HCT116 (cell line): Measurements from ENCODE around the gene C10orf88. TPM values are rescaled to one million over a fixed set of nuclear protein-coding genes. Genes with fewer than 3 reads are reported as not detected.

ENCODE experiments used
- ATAC-seq: fragments of 200-7000 bp; cut with Tn5 transposase; 2 replicates; pipeline ENCODE4 v1.9.1; 2020; ENCODE audit warnings: mild to moderate bottlenecking, moderate library complexity
- BruUV-seq: library from RNA; stranded (reverse); fragments of 400-500 nt; replicated peaks from 2 replicates; lab custom pipeline; 2021; lab: Mats Ljungman, UMichigan
- CTCF ChIA-PET: fragments of 300-600 bp; sonication (Branson Sonifier 250); formaldehyde crosslinking; loops from one replicate; lab custom pipeline; 2021; ENCODE audit warnings: antibody characterized with exemption; lab: Charles Lee
- POLR2A ChIA-PET: fragments of 300-600, 350-600 bp; sonication (Branson Sonifier 250); formaldehyde crosslinking; loops from one replicate; lab custom pipeline; 2021; ENCODE audit warnings: antibody characterized with exemption; lab: Charles Lee
- RAD21 ChIA-PET, 2 experiments: fragments of 300-600 bp; sonication (Branson Sonifier 250); formaldehyde crosslinking; loops; one replicate each; lab custom pipeline; 2023; ENCODE audit warnings: low total read pairs in 2 of 2; ENCODE audit not compliant: uncharacterized antibody in 2 of 2, unreplicated experiment in 2 of 2, low non-redundant PET in 1 of 2; lab: Charles Lee
- DNase-seq: peaks from one replicate; pipeline ENCODE4 v3.0.0-alpha.2; 2010; ENCODE audit warnings: low read depth, low spot score
- H2AFZ ChIP-seq: fragments of 200-600 bp; shearing (Covaris generic), sonication (generic); 2 replicates; pipeline ENCODE4 v1.6.1; 2017; ENCODE audit warnings: low read depth, mixed run types, mixed read lengths, antibody characterized with exemption, low read length; ENCODE audit not compliant: poor library complexity, severe bottlenecking
- H3K27ac ChIP-seq: 2 replicates; pipeline ENCODE4 v1.5.1; 2012; ENCODE audit warnings: low read depth, low read length
- H3K27me3 ChIP-seq: fragments of 200-600 bp; sonication (generic); 2 replicates; pipeline ENCODE4 v1.6.1; 2016; ENCODE audit warnings: mixed run types, low read length, mixed read lengths; ENCODE audit not compliant: insufficient read depth
- H3K36me3 ChIP-seq, 2 experiments: fragments of 200-500 bp in 1 of 2; fragments of 200-600 bp in 1 of 2; sonication (Bioruptor generic) in 1 of 2; sonication (generic) in 1 of 2; 2 replicates each; pipeline versions ENCODE4 v1.5.1 to v1.6.1; 2014 to 2016; ENCODE audit warnings: low read length in 2 of 2, inconsistent platforms in 1 of 2, mixed read lengths in 1 of 2, mixed run types in 1 of 2; ENCODE audit not compliant: insufficient read depth in 2 of 2, control insufficient read depth in 1 of 2
- H3K4me1 ChIP-seq, 2 experiments: fragments of 200-600 bp in 1 of 2; sonication (generic) in 1 of 2; 2 replicates each; pipeline versions ENCODE4 v1.5.1 to v1.6.1; 2012 to 2017; ENCODE audit warnings: low read length in 2 of 2, inconsistent platforms in 1 of 2, mild to moderate bottlenecking in 1 of 2, mixed read lengths in 1 of 2, mixed run types in 1 of 2, moderate library complexity in 1 of 2; ENCODE audit not compliant: insufficient read depth in 2 of 2, control insufficient read depth in 1 of 2
- H3K4me2 ChIP-seq: fragments of 200-600 bp; sonication (generic); 2 replicates; pipeline ENCODE4 v1.6.1; 2017; ENCODE audit warnings: mixed run types, low read length, mixed read lengths
- H3K4me3 ChIP-seq, 2 experiments: fragments of 200-600 bp in 1 of 2; sonication (generic) in 1 of 2; replicated peaks in 1 of 2; 2 replicates each; pipeline ENCODE4 v1.5.1; 2011 to 2016; ENCODE audit warnings: low read length in 2 of 2, control low read depth in 1 of 2, low read depth in 1 of 2, mild to moderate bottlenecking in 1 of 2, mixed read lengths in 1 of 2, mixed run types in 1 of 2
- H3K79me2 ChIP-seq: fragments of 200-600 bp; sonication (generic); 2 replicates; pipeline ENCODE4 v1.6.1; 2017; ENCODE audit warnings: mild to moderate bottlenecking, mixed run types, low read length, moderate library complexity, mixed read lengths; ENCODE audit not compliant: insufficient read depth
- H3K9ac ChIP-seq: fragments of 200-600 bp; sonication (generic); 2 replicates; pipeline ENCODE4 v1.6.1; 2016; ENCODE audit warnings: low read length, mixed read lengths
- H3K9me2 ChIP-seq: fragments of 200-600 bp; sonication (generic), shearing (Covaris generic); 2 replicates; pipeline ENCODE4 v1.6.1; 2017; ENCODE audit warnings: mixed run types, mild to moderate bottlenecking, moderate library complexity; ENCODE audit not compliant: insufficient read depth
- H3K9me3 ChIP-seq, 2 experiments: fragments of 200-500 bp in 1 of 2; fragments of 200-600 bp in 1 of 2; sonication (Bioruptor generic) in 1 of 2; sonication (generic) in 1 of 2; 2 replicates each; pipeline ENCODE4 v1.6.1; 2014 to 2017; ENCODE audit warnings: low read length in 2 of 2, mixed read lengths in 2 of 2, inconsistent platforms in 1 of 2, low read depth in 1 of 2, mild to moderate bottlenecking in 1 of 2, mixed run types in 1 of 2, moderate library complexity in 1 of 2; ENCODE audit not compliant: control insufficient read depth in 1 of 2, insufficient read depth in 1 of 2
- H4K20me1 ChIP-seq: fragments of 200-600 bp; sonication (generic), shearing (Covaris generic); 2 replicates; pipeline ENCODE4 v1.6.1; 2017; ENCODE audit warnings: mixed run types, mild to moderate bottlenecking, moderate library complexity; ENCODE audit not compliant: insufficient read depth
- CBX3 ChIP-seq: IDR thresholded peaks from 2 replicates; pipeline ENCODE4 v1.6.1; 2012; ENCODE audit warnings: low read depth
- CEBPB ChIP-seq: IDR thresholded peaks from 2 replicates; pipeline ENCODE4 v1.6.1; 2012; ENCODE audit warnings: low read depth
- ELF1 ChIP-seq: IDR thresholded peaks from 2 replicates; pipeline ENCODE4 v1.6.1; 2012; ENCODE audit warnings: low read depth, borderline replicate concordance
- POLR2AphosphoS5 ChIP-seq: IDR thresholded peaks from 2 replicates; pipeline ENCODE4 v1.6.1; 2011; ENCODE audit warnings: mild to moderate bottlenecking, low read depth, low read length, moderate library complexity
- SIN3A ChIP-seq: IDR thresholded peaks from 2 replicates; pipeline ENCODE4 v1.6.1; 2012; ENCODE audit warnings: low read depth
- intact Hi-C: fragments of 100-400 bp; cut with micrococcal nuclease; formaldehyde crosslinking; loops from 2 replicates; pipeline ENCODE4 v1.10.0; 2022
- total RNA-seq: library from RNA; stranded (reverse); gene quantifications from one replicate; pipeline ENCODE4 v1.2.1, GENCODE V29; 2021; ENCODE audit not compliant: unreplicated experiment
- TF ChIP-seq, protein P1 (sequence below): IDR thresholded peaks from 2 replicates; pipeline ENCODE4 v1.6.1; 2012; ENCODE audit warnings: low read depth

C10orf88 gene
- total RNA-seq, 1 experiment from 2014 or later: 16.2 TPM

DNA sequence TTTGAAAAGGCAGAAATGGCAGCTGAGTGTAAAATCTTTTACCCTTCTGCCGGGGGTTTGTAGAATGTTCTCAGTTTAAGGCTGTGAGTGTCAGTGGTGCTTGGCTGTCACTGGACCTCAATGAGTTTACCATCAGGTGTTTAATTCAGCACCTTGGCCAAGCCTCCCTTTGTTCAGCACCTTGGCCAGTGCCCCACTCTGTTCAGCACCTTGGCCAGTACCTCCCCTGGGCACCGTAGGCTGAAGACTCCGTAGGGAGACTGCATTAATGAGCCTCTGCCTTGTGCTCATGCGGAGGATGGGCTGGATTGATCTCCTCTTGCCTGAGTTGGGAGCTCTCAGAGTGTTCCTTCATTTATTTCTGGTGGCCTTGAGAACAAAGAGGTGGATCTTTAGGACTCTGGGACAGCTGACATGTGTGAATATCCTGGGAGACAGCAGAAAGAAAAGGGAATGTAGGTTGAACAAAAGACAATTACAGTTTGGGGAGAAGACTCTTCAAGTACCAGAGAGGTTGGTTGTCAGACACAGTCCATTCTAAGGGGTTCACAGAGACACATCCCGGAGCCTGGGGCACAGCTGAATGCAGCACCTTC lies 42.0 kb downstream of the C10orf88 start:
- POLR2A ChIA-PET: no interaction called here
- Histone ChIP-seq H3K27me3 (no peaks in the 10 kb centered on the region), H3K9me3 (no peaks in the 10 kb centered on the region), H4K20me1 (no peaks in the 10 kb centered on the region), H3K27ac (no peak overlapping the region), H3K9me2 (no peaks in the 10 kb centered on the region), H3K4me1 (no peaks in the 10 kb centered on the region), H3K79me2 (no peaks in the 10 kb centered on the region), H3K4me2 (no peak overlapping the region), H3K36me3 (no peaks in the 10 kb centered on the region), H3K9ac (no peak overlapping the region), H2AFZ (no peak overlapping the region), H3K4me3 (no peak overlapping the region)
- DNase-seq: no peak
- BruUV-seq: no TSS peak
- peak; percentile 93 for ATAC-seq
- CTCF ChIA-PET: no interaction called here
- RAD21 ChIA-PET: no interaction called here
- intact Hi-C loops: no loop called here
- TF ChIP-seq, protein P1, sequence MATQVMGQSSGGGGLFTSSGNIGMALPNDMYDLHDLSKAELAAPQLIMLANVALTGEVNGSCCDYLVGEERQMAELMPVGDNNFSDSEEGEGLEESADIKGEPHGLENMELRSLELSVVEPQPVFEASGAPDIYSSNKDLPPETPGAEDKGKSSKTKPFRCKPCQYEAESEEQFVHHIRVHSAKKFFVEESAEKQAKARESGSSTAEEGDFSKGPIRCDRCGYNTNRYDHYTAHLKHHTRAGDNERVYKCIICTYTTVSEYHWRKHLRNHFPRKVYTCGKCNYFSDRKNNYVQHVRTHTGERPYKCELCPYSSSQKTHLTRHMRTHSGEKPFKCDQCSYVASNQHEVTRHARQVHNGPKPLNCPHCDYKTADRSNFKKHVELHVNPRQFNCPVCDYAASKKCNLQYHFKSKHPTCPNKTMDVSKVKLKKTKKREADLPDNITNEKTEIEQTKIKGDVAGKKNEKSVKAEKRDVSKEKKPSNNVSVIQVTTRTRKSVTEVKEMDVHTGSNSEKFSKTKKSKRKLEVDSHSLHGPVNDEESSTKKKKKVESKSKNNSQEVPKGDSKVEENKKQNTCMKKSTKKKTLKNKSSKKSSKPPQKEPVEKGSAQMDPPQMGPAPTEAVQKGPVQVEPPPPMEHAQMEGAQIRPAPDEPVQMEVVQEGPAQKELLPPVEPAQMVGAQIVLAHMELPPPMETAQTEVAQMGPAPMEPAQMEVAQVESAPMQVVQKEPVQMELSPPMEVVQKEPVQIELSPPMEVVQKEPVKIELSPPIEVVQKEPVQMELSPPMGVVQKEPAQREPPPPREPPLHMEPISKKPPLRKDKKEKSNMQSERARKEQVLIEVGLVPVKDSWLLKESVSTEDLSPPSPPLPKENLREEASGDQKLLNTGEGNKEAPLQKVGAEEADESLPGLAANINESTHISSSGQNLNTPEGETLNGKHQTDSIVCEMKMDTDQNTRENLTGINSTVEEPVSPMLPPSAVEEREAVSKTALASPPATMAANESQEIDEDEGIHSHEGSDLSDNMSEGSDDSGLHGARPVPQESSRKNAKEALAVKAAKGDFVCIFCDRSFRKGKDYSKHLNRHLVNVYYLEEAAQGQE: peak; percentile 100
- TF ChIP-seq CBX3 (peak; percentile 93), ELF1 (no peak), CEBPB (no peak), POLR2AphosphoS5 (peak; percentile 69; the same call in 1 of the 2 replicates), SIN3A (peak; percentile 96)
